NCI-H2029 treated with DMSO at 0.1 percent for 48 hours (cell line): Measurements from ENCODE around the gene POU2AF3.
"Not testable (repeated sequence)": the region's sequence is repeated elsewhere in the genome, so short reads cannot be mapped to it uniquely, and the experiment has no call there.

Experiments used
- DNase-seq: peaks from one replicate; lab custom pipeline; 2025; lab: John Stamatoyannopoulos, UW

The POU2AF3 gene

DNA sequence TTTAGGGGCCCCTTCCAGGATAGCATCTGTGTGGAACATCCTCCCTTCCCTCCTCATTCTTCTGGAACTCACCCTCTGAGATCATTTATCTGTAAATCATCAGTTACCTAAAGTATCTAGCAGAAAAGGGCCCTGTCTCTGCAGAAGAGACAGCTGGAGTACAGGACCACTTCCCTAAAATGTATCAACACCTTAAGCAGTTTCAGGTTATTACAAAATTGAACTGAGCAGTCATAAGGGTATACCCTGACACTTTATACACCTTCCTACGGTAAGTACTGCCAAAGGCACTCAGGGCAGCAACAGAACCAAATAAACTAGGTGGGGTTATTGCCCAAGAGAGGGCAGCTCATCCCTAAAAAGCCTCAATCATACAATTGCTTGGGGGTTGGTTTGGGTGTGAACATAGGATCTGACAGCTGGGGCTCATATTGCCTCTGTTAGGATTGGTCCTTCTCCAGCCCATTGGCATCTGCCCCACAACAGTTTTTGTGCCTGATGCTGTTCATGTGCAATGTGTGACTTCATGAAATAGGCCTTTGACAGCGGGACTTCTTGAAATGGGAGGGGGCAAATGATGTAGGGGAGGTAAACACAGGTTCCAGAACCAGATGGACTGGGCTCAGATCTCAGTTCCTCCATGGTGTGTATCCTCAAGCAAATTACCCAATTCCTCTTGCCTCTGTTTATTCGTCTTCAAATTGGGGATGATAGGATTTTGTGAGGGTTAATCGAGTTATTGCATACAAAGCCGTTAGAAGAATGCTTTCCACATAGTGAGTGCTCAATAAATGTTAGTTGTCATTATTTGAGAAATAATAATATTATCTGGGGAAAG is 2.9 kb downstream of the POU2AF3 start:
- DNase-seq: peak; percentile 96

DNA sequence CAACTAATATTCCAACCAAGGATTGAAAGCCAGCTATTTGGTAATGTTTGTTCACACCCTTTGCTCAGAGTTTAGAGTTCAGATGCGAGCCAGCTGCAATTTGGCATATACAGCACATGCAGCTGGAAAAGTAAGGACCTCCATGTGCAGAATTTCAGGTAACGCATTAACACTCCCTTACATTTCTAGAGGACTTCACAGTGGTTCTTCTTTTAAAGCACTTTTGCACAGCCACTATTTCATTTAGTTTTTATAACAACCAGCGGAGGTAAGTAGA is 3.4 kb downstream of the POU2AF3 start:
- DNase-seq: no peak

DNA sequence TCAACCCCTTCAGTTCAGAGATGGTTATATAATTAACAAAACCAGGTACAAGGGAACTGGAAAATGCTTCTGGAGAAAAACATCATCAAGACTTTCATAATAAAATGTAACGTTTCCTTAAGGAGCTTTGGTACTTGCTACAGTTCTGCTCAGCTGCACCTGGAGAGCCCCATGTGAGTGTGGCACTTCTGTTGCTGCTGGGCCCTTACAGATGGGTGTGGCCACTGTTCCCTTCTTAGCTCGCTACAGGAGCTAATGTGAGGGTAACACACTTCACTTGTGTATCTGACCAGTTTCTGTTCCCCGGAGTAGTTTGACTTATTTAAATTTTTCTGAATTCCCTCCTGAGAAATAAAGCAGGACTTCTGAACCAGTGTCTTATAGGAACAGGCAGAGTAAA is 4.0 kb downstream of the POU2AF3 start:
- DNase-seq: peak; percentile 39

DNA sequence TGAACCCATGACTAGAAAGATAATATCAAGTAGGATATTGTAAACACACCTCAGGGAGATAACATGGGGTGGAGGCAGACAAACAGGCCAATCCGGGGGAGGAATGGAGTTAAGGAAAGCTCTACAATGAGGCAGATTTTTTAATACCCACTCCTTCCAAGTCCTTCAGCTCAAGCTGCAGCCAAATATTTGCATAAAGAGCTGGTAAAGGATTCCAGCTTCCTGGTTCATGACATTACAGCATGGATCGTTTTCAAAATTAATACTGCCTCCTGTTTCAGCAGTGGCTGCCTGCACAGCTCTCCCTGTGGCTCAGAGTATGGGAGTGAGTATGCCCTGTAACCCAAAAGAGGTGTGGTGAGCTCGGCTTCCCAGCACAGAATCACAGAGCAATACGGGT is 5.1 kb downstream of the POU2AF3 start:
- peak; percentile 94 for DNase-seq

DNA sequence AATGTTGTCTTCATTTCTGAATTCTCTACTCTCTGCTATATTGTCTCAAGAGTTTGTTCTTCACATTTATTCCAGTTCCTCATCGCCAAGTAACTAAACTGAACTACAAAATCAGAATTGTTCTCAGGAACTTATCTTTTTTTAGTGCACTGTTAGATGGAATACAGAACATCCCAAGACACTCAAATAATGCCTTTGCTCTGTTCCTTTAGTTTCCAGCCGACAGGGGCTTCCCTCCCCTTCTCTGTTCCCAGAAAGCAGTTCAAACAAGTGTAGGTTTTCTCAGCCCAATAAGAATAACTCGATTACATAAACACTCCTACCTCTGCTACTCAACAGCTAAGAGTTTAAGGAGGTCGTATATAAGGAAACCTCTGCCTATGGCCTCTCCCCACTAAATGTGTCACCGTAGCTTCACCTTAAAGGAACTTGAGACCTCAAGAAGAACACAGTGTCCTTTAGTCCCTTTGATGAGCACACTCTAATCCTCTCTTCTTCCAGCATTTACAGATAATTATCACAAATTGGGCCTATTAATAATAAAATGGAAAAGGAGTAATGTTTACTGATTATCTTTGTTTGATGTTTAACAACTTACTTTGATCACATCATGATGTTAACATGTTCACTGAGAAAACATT is 6.9 kb downstream of the POU2AF3 start:
- DNase-seq: no peak

DNA sequence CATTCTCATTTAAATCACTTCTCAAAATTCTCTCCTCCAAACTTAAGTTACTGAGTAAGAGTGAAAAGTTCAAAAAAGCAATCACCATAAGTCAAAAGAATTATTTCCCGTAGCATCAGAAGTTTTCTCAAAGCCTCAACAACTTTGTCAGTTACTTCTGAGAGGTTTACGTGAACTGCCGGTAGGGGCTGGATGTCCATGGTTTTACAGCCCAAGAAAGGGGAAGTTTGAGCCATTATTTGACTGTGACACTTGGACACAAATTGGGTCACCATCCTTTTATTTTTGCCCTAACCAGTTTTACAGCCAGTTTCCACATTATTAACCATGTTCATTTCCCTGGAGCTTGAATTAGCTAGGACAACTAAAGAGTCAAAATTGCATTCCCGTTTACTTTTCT is 7.5 kb downstream of the POU2AF3 start:
- DNase-seq: no peak

DNA sequence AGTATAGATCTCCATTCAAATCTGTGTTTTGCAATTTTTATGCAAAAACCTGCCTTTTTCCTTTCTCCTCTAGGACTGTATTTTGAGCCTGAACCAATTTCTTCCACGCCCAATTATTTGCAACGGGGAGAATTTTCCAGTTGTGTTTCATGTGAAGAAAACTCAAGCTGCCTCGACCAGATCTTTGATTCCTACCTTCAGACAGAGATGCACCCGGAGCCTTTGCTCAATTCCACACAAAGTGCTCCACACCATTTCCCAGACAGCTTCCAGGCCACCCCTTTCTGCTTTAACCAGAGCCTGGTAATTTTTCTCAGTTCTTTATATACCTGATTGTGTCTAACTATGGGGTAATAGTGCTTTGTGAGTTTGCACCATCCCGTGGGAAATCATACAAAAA is 8.0 kb downstream of the POU2AF3 start:
- no peak for DNase-seq

DNA sequence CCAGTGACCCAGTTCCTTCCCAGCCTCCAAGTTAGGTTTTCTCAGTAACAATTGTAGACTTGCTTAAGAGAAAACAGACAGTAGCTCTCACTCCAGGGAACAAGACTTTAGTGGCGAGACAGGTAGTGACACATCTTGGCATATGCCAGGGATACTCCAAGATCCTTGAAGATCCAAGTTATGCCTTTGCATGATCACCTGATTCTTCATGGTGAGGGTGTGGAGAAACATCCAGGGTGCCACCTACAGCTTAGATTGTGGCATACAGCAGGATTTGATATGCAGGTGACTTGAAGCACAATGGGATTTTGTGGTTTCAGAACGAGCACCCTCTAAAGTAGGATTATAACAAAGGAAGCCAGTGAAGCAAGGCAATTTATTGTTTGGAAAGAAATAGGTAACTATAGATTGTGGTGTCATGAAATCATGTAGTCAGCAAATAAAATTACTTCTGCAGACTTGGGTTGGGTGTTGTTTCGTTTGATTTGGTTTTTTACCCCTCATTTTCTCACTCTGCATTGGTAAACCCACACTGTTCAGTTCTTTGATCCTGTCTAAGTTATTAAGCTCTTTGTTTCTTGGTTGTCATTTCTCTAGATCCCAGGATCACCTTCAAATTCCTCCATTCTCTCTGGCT is 9.2 kb downstream of the POU2AF3 start:
- peak; percentile 79 for DNase-seq

DNA sequence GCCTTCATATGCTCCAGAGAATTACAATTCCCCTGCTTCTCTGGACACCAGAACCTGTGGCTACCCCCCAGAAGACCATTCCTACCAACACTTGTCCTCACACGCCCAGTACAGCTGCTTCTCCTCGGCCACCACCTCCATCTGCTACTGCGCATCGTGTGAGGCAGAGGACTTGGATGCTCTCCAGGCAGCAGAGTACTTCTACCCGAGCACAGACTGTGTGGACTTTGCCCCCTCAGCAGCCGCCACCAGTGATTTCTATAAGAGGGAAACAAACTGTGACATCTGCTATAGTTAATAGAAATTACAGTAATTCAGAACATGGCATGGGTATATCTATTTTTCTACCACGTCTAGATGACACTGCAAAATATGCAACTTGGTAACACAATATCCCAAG is 9.8 kb downstream of the POU2AF3 start:
- peak; percentile 93 for DNase-seq

DNA sequence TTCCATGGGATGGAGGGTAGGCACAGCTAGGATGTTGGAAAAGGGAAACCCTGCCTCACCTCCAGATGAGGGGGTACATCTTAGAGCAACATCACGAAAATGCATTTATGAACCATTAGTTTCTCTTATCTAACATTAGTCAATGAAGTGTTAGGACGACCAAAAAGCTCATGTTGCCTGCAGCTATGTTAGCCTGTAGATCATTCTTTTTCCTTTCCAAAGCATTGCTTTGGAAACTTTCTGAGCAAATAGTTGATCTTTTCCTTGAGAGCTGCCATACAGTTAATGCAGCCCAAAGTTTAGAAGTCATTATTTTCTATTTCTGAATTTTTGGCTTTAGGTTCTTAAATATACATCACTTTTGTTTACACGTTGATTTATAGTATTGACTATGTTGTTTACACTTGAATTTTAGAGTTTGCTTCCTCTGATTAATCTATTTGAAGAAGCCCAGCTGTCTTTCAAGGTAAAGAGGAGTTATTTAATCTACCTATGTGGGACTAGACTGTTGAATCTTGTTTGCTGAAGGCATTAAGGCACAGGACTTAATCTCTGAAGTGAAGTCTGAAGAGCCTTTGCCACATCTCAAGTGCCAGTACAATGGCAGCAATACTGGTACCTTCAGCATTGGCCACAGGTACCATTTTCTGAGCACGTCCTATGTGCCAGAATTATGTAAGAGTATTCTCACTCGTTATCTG is 11.0 kb downstream of the POU2AF3 start:
- peak; percentile 39 for DNase-seq

DNA sequence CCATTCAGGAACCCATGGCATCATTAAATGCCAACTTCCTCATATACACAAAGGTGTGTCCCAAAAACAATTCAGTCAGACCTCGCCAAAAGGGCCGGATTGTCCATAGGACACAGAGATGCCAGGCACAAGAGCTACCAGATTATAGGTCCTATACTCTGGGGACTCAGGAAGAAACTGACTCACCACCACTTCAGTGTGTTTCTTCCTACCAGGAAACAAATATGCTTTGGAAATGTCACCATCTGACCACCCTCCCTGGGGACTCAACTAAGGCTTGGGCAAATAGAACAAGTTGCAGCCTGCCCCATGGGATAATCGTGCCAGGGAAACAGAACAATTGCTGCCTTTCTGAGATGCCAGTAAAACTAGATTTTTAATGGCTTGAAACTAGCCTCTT is 11.7 kb downstream of the POU2AF3 start:
- peak; percentile 21 for DNase-seq

DNA sequence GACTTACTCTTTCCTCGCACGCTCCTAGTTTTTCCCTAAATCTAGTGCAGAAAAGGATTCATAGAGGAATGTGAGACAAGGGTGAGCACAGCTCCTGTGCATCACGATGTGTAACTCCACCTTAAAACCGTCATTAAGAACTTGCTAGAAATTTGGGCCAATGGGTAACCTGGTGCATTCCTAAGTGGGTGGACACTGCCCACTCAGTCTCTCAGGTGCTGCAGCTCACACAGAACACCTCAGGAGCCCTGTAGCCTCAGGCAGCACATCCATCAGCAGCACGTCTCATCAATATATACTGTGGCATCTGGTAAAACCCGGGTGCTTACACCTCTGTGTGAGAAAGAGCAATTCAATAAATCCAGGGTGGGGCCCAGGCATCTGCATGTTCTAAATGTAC is 12.4 kb downstream of the POU2AF3 start:
- DNase-seq: no peak

DNA sequence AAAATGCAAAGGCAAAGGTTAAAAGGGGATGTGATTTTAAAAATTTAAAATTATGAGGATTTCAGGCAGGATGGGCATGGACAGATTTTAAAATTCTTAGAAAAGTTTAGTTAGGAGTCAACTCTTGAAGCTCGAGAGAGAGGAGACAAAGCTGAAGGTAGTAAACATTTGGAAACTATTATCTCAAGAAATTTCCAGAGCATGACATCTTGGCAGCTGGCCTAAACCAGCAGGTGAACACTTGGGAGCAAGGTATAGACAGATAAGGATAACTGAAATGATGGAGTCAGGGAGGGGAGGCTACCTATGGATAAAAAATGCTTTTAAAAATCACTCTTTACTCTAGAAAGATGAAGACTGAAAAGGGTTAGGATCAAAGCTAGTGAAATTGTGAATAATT is 13.7 kb downstream of the POU2AF3 start:
- DNase-seq: no peak

DNA sequence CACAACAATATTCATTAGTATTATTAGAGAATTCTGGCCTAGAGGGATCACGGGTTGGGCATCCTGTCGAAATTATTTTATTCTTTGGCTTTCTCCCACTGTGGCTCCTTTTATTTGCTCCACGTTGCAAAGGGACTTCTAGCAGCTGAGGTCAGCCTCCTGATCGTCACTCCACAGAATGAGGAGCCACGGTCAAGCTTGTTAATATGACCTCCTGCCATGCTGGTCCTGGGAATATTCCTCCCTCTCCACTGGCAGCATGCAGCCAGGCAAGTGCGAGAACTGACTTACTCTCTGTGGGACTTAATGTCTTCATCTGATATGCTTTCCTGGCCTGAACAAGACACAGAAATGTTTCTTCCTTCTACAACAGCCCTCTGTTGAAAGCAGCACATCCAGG is 20.9 kb downstream of the POU2AF3 start:
- DNase-seq: no peak

DNA sequence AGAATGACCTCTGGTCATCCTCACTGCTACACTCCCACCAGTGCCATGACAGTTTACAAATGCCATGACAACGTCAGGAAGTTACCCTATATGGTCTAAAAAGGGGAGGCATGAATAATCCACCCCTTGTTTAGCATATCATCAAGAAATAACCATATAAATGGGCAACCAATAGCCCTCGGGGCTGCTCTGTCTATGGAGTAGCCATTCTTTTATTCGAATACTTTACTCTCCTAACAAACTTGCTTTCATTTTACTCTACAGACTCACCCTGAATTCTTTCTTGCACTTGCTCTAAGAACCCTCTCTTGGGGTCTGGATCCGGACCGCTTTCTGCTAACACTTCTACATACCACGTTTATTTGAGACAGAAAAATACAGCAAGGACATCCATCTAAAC is 21.9 kb downstream of the POU2AF3 start:
- DNase-seq: not testable (repeated sequence)

DNA sequence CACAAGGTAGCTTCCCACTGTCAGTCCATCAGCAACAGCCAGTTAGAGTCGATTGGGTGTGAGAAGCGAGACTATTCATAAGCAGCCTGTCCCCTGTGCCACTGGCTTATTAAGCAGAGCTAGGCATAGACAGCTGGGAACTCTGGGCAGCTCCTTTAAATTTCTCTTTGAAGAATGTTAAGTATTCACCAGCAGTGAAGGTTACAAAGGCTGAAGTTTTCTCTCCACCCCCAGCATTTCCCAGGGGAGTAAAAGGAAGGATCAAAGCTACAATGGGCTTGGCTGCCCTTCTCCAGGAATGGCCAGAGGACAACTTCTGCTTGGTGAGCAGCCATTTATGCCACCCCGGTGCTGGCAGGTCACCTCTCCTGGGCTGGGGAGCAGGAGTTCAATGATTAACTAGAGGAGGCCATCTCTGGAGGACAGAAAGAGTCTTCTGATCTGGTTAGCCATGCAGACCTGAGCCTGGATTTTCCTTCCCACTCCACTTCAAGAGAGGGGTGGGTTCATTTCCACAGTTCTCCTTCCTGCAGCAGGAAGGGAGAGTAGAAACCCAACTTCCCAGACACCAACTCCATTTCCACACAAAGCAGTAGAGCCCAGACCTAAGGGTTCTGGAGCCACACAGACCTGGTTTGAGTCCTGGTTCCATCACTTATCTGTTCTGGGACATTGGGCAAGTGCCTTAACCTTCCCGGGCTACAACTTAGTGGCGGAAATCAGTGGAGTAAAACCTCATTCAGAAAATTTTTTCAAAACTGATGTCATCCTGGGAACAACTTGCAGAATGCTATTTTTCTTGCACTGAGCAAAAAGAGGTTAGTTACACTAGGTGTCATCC is 22.6 kb downstream of the POU2AF3 start:
- no peak for DNase-seq

DNA sequence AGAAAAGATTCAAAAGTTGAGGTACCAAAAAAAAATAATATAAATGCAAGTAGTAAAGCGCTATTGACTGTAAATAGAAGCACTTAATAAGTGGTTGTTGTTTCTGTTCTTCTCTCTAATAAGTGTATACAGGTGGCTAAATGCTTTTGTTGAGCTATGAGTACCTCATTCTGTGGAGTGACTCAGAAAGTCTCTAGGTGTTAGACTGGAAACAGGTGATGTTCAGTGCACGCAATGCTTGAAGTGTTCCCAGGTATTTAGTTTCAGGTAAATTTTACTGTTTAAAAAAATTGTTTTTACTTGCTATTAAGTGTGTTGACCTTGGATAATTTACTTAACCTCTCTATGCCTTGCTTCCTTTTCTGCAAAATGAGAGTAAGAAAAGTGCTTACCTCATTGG is 24.2 kb downstream of the POU2AF3 start:
- no peak for DNase-seq

DNA sequence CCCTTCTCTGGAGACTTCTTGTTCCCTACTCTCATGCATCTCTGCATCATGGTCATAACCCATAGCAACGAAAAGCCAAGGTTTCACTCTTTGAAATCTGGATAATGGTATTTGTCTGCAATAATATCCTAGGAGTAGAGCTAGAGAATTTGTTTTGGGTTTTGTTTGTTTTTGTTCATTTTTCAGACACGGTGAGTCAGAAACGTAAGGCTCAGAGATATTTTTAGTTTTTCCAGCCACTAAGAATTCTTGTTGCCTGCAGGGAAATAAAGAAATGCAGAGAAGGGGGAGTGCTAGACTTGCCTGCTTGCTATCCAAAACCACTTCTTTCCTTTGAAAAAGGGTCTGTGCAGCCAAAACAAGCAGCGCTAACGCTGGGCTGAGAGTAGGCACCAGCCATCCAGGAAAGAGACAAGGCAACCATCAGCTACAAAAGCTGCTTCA is 26.0 kb downstream of the POU2AF3 start:
- DNase-seq: no peak

DNA sequence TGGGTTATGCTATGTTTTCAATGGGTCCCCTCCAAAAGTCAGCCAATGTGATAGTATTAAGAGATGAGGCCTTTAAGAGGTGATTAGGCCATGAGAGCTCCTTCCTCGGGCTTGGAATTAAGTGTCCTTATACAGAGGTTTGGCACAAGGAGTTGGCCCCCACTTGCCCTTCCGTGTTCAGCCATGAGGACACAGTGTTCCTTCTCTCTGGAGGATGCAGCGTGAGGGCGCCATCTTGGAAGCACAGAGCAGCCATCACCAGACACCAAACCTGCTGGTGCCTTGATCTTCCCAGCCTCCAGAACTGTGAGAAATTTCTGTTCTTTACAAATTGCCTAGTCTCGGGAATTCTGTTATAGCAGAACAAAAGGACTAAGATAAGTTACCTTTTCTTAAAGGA is 26.9 kb downstream of the POU2AF3 start:
- DNase-seq: no peak

DNA sequence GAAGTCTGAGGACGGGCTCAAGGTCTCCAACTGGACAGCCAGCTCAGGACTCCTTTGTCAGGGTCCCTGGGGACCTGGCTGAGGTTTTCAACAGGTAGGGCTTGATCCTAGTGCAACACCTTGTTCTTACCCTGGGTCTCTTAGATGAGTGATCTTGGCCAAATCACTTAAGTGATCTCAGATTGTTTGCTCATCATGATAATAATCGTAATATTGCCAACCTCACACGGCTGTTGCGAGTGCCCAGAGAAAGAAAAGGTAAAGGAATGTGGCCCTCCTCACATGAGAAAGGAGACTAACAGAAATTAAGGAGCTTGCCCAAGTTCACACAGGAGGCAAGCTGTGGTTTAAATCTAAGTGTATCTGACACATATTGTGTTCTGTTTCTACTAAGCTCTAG is 28.5 kb downstream of the POU2AF3 start:
- DNase-seq: no peak

DNA sequence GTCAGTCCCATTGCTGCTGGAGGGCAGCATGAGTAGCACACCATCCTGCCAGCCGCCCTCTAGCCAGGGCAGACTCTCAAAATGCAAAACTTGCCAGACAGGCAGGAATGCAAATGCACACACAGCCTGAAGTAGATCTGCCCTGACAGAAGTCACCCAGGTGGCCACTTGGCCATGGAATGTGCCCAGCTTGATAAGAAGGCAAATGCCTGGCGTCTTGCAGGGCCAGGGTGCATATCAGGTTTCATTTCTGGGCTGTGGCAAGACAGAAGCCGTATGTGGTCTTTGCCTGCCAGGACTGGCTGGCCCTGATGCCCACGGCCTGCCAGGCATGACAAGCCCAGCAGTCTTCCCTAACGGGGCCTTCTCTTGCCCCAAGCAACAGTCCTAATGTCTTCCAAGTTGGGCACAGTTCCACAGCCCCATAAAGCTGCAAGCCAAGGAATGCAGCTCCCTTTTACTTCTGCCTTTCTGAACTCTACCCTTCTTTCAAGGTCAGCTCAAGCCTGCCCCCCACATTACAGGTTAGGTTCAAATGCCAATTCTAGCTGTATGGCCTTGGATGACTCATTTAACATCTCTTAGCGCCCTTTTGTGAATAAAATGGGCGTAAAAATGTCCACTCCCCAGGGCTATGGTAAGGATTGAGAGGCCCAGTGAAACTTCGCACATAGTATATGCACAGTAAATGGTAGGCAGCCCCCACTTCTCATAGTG is 29.7 kb downstream of the POU2AF3 start:
- DNase-seq: no peak
